ENCODE results near the gene C12orf56. TPM values are rescaled to one million over a fixed set of nuclear protein-coding genes. Genes with fewer than 3 reads are reported as not detected.

Gene C12orf56
- total RNA-seq, 1 experiment from 2014 or later = not detected

GRCh38 chr12:64252681-64253080 is 137.9 kb downstream of the C12orf56 start (continued):
- TF ChIP-seq ZBTB33 (IDR thresholded peaks at IDR 0.05; ENCODE audit: extremely low read depth, insufficient replicate concordance, low read length) = no peak
- TF ChIP-seq SRF (IDR thresholded peaks at IDR 0.05; ENCODE audit: low read depth) = no peak

- DNase-seq (ENCODE audit: low read depth, low spot score) (no peak), ATAC-seq (no peak)
- ChIA-PET CTCF (no interaction called here), RAD21 (ENCODE audit: low non-redundant PET in 1 of 2, low total read pairs in 2 of 2, uncharacterized antibody in 2 of 2, unreplicated experiment in 2 of 2) (no interaction called here), POLR2A (no interaction called here)
- Histone ChIP-seq H3K9me2 (ENCODE audit: insufficient read depth) (no peaks in the 10 kb centered on the region), H3K4me1 (ENCODE audit: control insufficient read depth in 1 of 2, insufficient read depth in 2 of 2, low read length in 2 of 2) (no peaks in the 10 kb centered on the region), H3K79me2 (ENCODE audit: insufficient read depth, low read length) (no peaks in the 10 kb centered on the region), H4K20me1 (ENCODE audit: insufficient read depth) (no peaks in the 10 kb centered on the region), H3K4me3 (replicated peaks in 1 of 2; ENCODE audit: low read depth in 1 of 2, low read length in 2 of 2) (no peak overlapping the region), H2AFZ (ENCODE audit: low read depth, low read length, poor library complexity, severe bottlenecking) (no peak overlapping the region), H3K36me3 (ENCODE audit: control insufficient read depth in 1 of 2, insufficient read depth in 2 of 2, low read length in 2 of 2) (no peaks in the 10 kb centered on the region), H3K4me2 (ENCODE audit: low read length) (no peak overlapping the region), H3K27ac (ENCODE audit: low read depth, low read length) (no peak overlapping the region), H3K27me3 (ENCODE audit: insufficient read depth, low read length) (no peaks in the 10 kb centered on the region), H3K9me3 (ENCODE audit: control insufficient read depth in 1 of 2, insufficient read depth in 1 of 2, low read depth in 1 of 2, low read length in 2 of 2) (no peaks in the 10 kb centered on the region), H3K9ac (ENCODE audit: low read length) (no peak overlapping the region)
- no TSS peak for BruUV-seq (replicated peaks)
- intact Hi-C loops (cut with micrococcal nuclease) = no loop called here
- no peak for TF ChIP-seq EZH2 (IDR thresholded peaks at IDR 0.05)
- no peak for TF ChIP-seq POLR2A (IDR thresholded peaks at IDR 0.05; ENCODE audit: borderline replicate concordance, extremely low read depth, insufficient read depth, insufficient read length)
- TF ChIP-seq SRF (IDR thresholded peaks at IDR 0.05; ENCODE audit: low read depth) = no peak
- no peak for TF ChIP-seq EGR1 (IDR thresholded peaks at IDR 0.05; ENCODE audit: low read depth)
- no peak for TF ChIP-seq ZFX (IDR thresholded peaks at IDR 0.05)
- TF ChIP-seq REST (IDR thresholded peaks at IDR 0.05; ENCODE audit: low read depth) = no peak
- no peak for TF ChIP-seq ZNF274 (IDR thresholded peaks at IDR 0.05; ENCODE audit: low read depth, low read length)
- no peak for TF ChIP-seq ELF1 (IDR thresholded peaks at IDR 0.05; ENCODE audit: borderline replicate concordance, low read depth)
- TF ChIP-seq MAX (IDR thresholded peaks at IDR 0.05) = no peak
- TF ChIP-seq ZBTB33 (IDR thresholded peaks at IDR 0.05; ENCODE audit: extremely low read depth, insufficient replicate concordance, low read length) = no peak
- TF ChIP-seq ATF3 (IDR thresholded peaks at IDR 0.05) = no peak
- TF ChIP-seq CBX3 (IDR thresholded peaks at IDR 0.05; ENCODE audit: low read depth) = no peak
- no peak for TF ChIP-seq JUND (IDR thresholded peaks at IDR 0.05)
- TF ChIP-seq EZH2phosphoT487 (IDR thresholded peaks at IDR 0.05; ENCODE audit: borderline replicate concordance) = no peak
- TF ChIP-seq CTCF (IDR thresholded peaks at IDR 0.05 in 2 of 3, conservative IDR thresholded peaks at IDR 0.05 in 1 of 3; ENCODE audit: borderline replicate concordance in 1 of 3, insufficient read depth in 1 of 3, low read depth in 2 of 3, low read length in 2 of 3) = no peak
Observed at GRCh38 chr12:64243809-64244208, 146.7 kb downstream of the C12orf56 start.
